ENCODE results near the gene BRSK1.

- no peak for TF ChIP-seq POLR2AphosphoS5 (IDR thresholded peaks at IDR 0.05)
- TF ChIP-seq CTCF (IDR thresholded peaks at IDR 0.05): no peak
Measured at GRCh38 chr19:55325172-55325571, 41.4 kb downstream of the BRSK1 start, which contains the start of gene TMEM150B.

Measured in stomach (tissue), 4 donors.